GM19467 (cell line): ENCODE results near the gene GMDS.
A peak's percentile ranks its signal among the peaks of the same experiment; 100 is the strongest.

Source experiments
- ATAC-seq: cut with Tn5 transposase; IDR thresholded peaks from one replicate; pipeline ENCODE4 v1.9.1; 2021; ENCODE audit warnings: mild to moderate bottlenecking, moderate library complexity; ENCODE audit not compliant: unreplicated experiment

Gene GMDS

GRCh38 chr6:1611322-1611571 is 634.2 kb downstream of the GMDS start:
- ATAC-seq = no peak

GRCh38 chr6:1610497-1611321 is 634.7 kb downstream of the GMDS start:
- peak; percentile 25 for ATAC-seq

GRCh38 chr6:1609648-1610496 is 635.5 kb downstream of the GMDS start, which contains the start of gene FOXC1:
Gene FOXC1, plus strand, starts transcription at chr6:1609915. Its CDS starts 531 bp downstream, at chr6:1610446.
- ATAC-seq = peak; percentile 55

GRCh38 chr6:1609041-1609647 is 636.3 kb downstream of the GMDS start:
- ATAC-seq = peak; percentile 5

- no peak for ATAC-seq
Observed at GRCh38 chr6:1608222-1609040, 637.0 kb downstream of the GMDS start.

GRCh38 chr6:1607516-1608221 is 637.7 kb downstream of the GMDS start:
- ATAC-seq = no peak

GRCh38 chr6:1606780-1607515 is 638.5 kb downstream of the GMDS start:
- no peak for ATAC-seq

GRCh38 chr6:1605893-1606779 is 639.3 kb downstream of the GMDS start:
- no peak for ATAC-seq

- no peak for ATAC-seq
Observed at GRCh38 chr6:1605004-1605892, 640.2 kb downstream of the GMDS start.

GRCh38 chr6:1604158-1605003 is 641.0 kb downstream of the GMDS start:
- no peak for ATAC-seq

GRCh38 chr6:1603708-1604107 is 641.7 kb downstream of the GMDS start:
- no peak for ATAC-seq

- ATAC-seq = no peak
Observed at GRCh38 chr6:1602049-1602713, 643.2 kb downstream of the GMDS start.

GRCh38 chr6:1601158-1602048 is 644.0 kb downstream of the GMDS start:
- no peak for ATAC-seq

GRCh38 chr6:1600764-1601157 is 644.6 kb downstream of the GMDS start:
- no peak for ATAC-seq

GRCh38 chr6:1600063-1600763 is 645.2 kb downstream of the GMDS start:
- ATAC-seq = no peak
